ENCODE data around the gene SIPA1.

- TF ChIP-seq FOXM1 (IDR thresholded peaks at IDR 0.05; ENCODE audit: borderline replicate concordance) (no peak), NFRKB (IDR thresholded peaks at IDR 0.05) (no peak), FOXK2 (IDR thresholded peaks at IDR 0.05) (no peak)
These were observed 20.6 kb upstream of the SIPA1 start for GRCh38 chr11:65617136-65617850.

Measured in HEK293T (cell line).